B cell (primary cell): Measurements from ENCODE around the gene CHST11. TPM values are rescaled to one million over a fixed set of nuclear protein-coding genes. Genes with fewer than 3 reads are reported as not detected.

ENCODE experiments used
- ATAC-seq: fragments of 200-7000 bp; cut with Tn5 transposase; one replicate; pipeline ENCODE4 v1.10.0; 2021; ENCODE audit warnings: low read depth, mild to moderate bottlenecking, moderate number of reproducible peaks, moderate library complexity
- CTCF ChIA-PET: fragments of 350-600 bp; sonication (Branson Sonifier 250); formaldehyde crosslinking; loops from one replicate; lab custom pipeline; 2021; ENCODE audit warnings: antibody characterized with exemption, inconsistent platforms; lab: Charles Lee
- POLR2A ChIA-PET: fragments of 350-600 bp; sonication (Branson Sonifier 250); formaldehyde crosslinking; loops from one replicate; lab custom pipeline; 2021; ENCODE audit warnings: antibody characterized with exemption; lab: Charles Lee
- DNase-seq: peaks from one replicate; pipeline ENCODE4 v3.0.0; 2013
- H2AFZ ChIP-seq: 2 replicates; pipeline ENCODE4 v1.6.1; 2012; ENCODE audit warnings: mild to moderate bottlenecking, low read depth, low read length; ENCODE audit not compliant: insufficient read depth, poor library complexity, severe bottlenecking
- H3K27ac ChIP-seq, 2 donors: 1 replicate in 1 of 2; 2 replicates in 1 of 2; pipeline ENCODE4 v1.5.1; 2012 to 2013; ENCODE audit warnings: low read length in 2 of 2, mild to moderate bottlenecking in 2 of 2, moderate library complexity in 1 of 2
- H3K27me3 ChIP-seq, 4 experiments: fragments of 200-600 bp in 1 of 4; sonication (generic) in 1 of 4; replicated peaks in 1 of 4; 1 replicate in 2 of 4; 2 replicates in 2 of 4; pipeline versions ENCODE4 v1.6.1 to v1.7.0; 2013 to 2016; ENCODE audit warnings: low read length in 3 of 4, mild to moderate bottlenecking in 2 of 4, mixed read lengths in 1 of 4, moderate library complexity in 1 of 4; ENCODE audit not compliant: insufficient read depth in 4 of 4, control insufficient read depth in 3 of 4; ENCODE audit errors: control extremely low read depth in 1 of 4
- H3K36me3 ChIP-seq, 2 experiments: replicated peaks in 1 of 2; 1 replicate in 1 of 2; 2 replicates in 1 of 2; pipeline versions ENCODE4 v1.6.1 to v1.7.1; 2013; ENCODE audit warnings: low read length in 1 of 2; ENCODE audit not compliant: insufficient read depth in 2 of 2, control insufficient read depth in 1 of 2; ENCODE audit errors: control extremely low read depth in 1 of 2, extremely low read depth in 1 of 2
- H3K4me1 ChIP-seq, 2 donors: fragments of 200-600 bp in 1 of 2; sonication (generic) in 1 of 2; 1 replicate in 1 of 2; 2 replicates in 1 of 2; pipeline versions ENCODE4 v1.5.1 to v1.6.1; 2013 to 2017; ENCODE audit warnings: low read length in 2 of 2; ENCODE audit not compliant: control insufficient read depth in 2 of 2, insufficient read depth in 2 of 2
- H3K4me2 ChIP-seq: replicated peaks from 2 replicates; pipeline ENCODE3; 2012; ENCODE audit warnings: mild to moderate bottlenecking, low read depth, low read length; ENCODE audit not compliant: poor library complexity, severe bottlenecking
- H3K4me3 ChIP-seq, 5 experiments: fragments of 200-600 bp in 1 of 5; sonication (generic) in 1 of 5; 1 replicate in 3 of 5; 2 replicates in 2 of 5; pipeline versions ENCODE4 v1.5.1 to v1.7.0; 2011 to 2016; ENCODE audit warnings: low read length in 4 of 5, mild to moderate bottlenecking in 4 of 5, low read depth in 2 of 5, control low read depth in 1 of 5, moderate library complexity in 1 of 5; ENCODE audit not compliant: insufficient read depth in 1 of 5; ENCODE audit errors: control extremely low read depth in 1 of 5, extremely low read depth in 1 of 5
- H3K79me2 ChIP-seq: fragments of 200-600 bp; sonication (generic); one replicate; pipeline ENCODE4 v1.6.0; 2016; ENCODE audit warnings: low read length; ENCODE audit not compliant: control insufficient read depth, insufficient read depth
- H3K9ac ChIP-seq: fragments of 200-600 bp; sonication (generic); 2 replicates; pipeline ENCODE4 v1.6.1; 2017; ENCODE audit warnings: mild to moderate bottlenecking, low read length, moderate library complexity
- H3K9me3 ChIP-seq, 3 donors: one replicate each; pipeline versions ENCODE4 v1.6.1 to v1.7.1; 2013; ENCODE audit warnings: low read length in 2 of 3; ENCODE audit not compliant: control insufficient read depth in 2 of 3, insufficient read depth in 1 of 3; ENCODE audit errors: control extremely low read depth in 1 of 3
- H4K20me1 ChIP-seq: 2 replicates; pipeline ENCODE4 v1.6.0; 2012; ENCODE audit warnings: mild to moderate bottlenecking, low read length; ENCODE audit not compliant: insufficient read depth, control insufficient read depth, poor library complexity, severe bottlenecking
- H3K27ac Mint-ChIP-seq: one replicate; pipeline ENCODE4 v1.8.0; 2021; ENCODE audit warnings: mixed read lengths
- H3K27me3 Mint-ChIP-seq: one replicate; pipeline ENCODE4 v1.8.0; 2021; ENCODE audit warnings: mixed read lengths
- H3K4me1 Mint-ChIP-seq: one replicate; pipeline ENCODE4 v1.8.0; 2021; ENCODE audit warnings: mixed read lengths
- H3K4me3 Mint-ChIP-seq: one replicate; pipeline ENCODE4 v1.8.0; 2021; ENCODE audit warnings: mixed read lengths
- H3K9me3 Mint-ChIP-seq: one replicate; pipeline ENCODE4 v1.8.0; 2022; ENCODE audit warnings: mixed read lengths; ENCODE audit not compliant: insufficient read depth
- CTCF ChIP-seq: fragments of 200-600 bp; IDR thresholded peaks from one replicate; pipeline ENCODE4 v1.8.0; 2022; ENCODE audit warnings: antibody characterized with exemption, mild to moderate bottlenecking
- EZH2 ChIP-seq: IDR thresholded peaks from 2 replicates; pipeline ENCODE4 v1.6.1; 2012; ENCODE audit warnings: borderline replicate concordance, low read depth, mild to moderate bottlenecking, moderate library complexity, low read length; ENCODE audit not compliant: insufficient read depth, poor library complexity, severe bottlenecking
- WGBS: methylation state at CpG from one replicate; pipeline ENCODE4 v1.1.5; 2013; ENCODE audit warnings: missing lambda C conversion rate; ENCODE audit not compliant: insufficient coverage; 5-methylcytosine and 5-hydroxymethylcytosine counted together
- intact Hi-C: fragments of 100-400 bp; cut with micrococcal nuclease; formaldehyde crosslinking; loops from one replicate; pipeline ENCODE4 v1.10.0; 2022
- polyA plus RNA-seq: library from polyadenylated mRNA; depleted of rRNA; stranded (reverse); fragments of >200 nt; gene quantifications from 2 replicates; pipeline ENCODE4 v1.2.3, GENCODE V29; 2012
- total RNA-seq, 2 donors: library from RNA; stranded (reverse); fragments of 120-200 nt in 1 of 2; gene quantifications; 1 replicate in 1 of 2; 2 replicates in 1 of 2; pipeline versions ENCODE4 v1.2.3 to v1.2.4, GENCODE V29; 2013 to 2022

The CHST11 gene
- total and polyA plus RNA-seq, 2 donors (not counting 1 experiment from before 2014, with no cell fraction given) = 46.3 to 152 TPM

GRCh38 chr12:104596134-104596799 is 139.5 kb downstream of the CHST11 start:
- H3K27ac Mint-ChIP-seq = no peak overlapping the region
- ChIA-PET CTCF (interaction anchor here (1.6 kb wide), 1 partner anchor 214 kb away, joined by 3 read pairs; no protein-coding TSS in a partner anchor), POLR2A (no interaction called here)
- TF ChIP-seq EZH2 (no peak), CTCF (no peak)
- ATAC-seq = no peak
- H3K4me2 ChIP-seq = no peak overlapping the region
- no peak overlapping the region for H3K27ac ChIP-seq
- peaks cover 100% of the 10 kb centered on the region for H3K79me2 ChIP-seq
- peaks cover 81% of the 10 kb centered on the region for H4K20me1 ChIP-seq
- H3K4me1 Mint-ChIP-seq = peaks cover 73% of the 10 kb centered on the region
- no peaks in the 10 kb centered on the region for H3K9me3 ChIP-seq
- no peak overlapping the region for H3K4me3 ChIP-seq
- H3K4me1 ChIP-seq = peaks cover 46 to 56% of the 10 kb centered on the region in 2 donors
- no peak overlapping the region for H3K9ac ChIP-seq
- no peak for DNase-seq
- H3K36me3 ChIP-seq = no peaks in the 10 kb centered on the region
- H3K27me3 Mint-ChIP-seq = no peaks in the 10 kb centered on the region
- H3K9me3 Mint-ChIP-seq = no peaks in the 10 kb centered on the region
- intact Hi-C loops = loop anchor here (2.0 kb wide), 1 partner anchor 13 kb away; no protein-coding TSS in a partner anchor
- no peak overlapping the region for H2AFZ ChIP-seq
- WGBS = 91% methylated on average over 12 of the region's 12 CpGs
- no peak overlapping the region for H3K4me3 Mint-ChIP-seq
- no peaks in the 10 kb centered on the region for H3K27me3 ChIP-seq
